CD4-positive, alpha-beta T cell treated with Interleukin-21 for 1 hour (primary cell): ENCODE measurements around the gene UBAC1.
"Not testable (repeated sequence)": the region's sequence is repeated elsewhere in the genome, so short reads cannot be mapped to it uniquely, and the experiment has no call there.

Experiments
- DNase-seq: peaks from one replicate; pipeline ENCODE4 v3.0.0-alpha.2; 2020

Gene UBAC1

GRCh38 chr9:135976944-135977343 is 15.8 kb upstream of the UBAC1 start:
- no peak for DNase-seq

- DNase-seq, result no peak
These were observed 15.4 kb upstream of the UBAC1 start for GRCh38 chr9:135976531-135976930.

- DNase-seq, result no peak
These were observed 14.7 kb upstream of the UBAC1 start for GRCh38 chr9:135975834-135976233.

- no peak for DNase-seq
These were observed 13.0 kb upstream of the UBAC1 start for GRCh38 chr9:135974220-135974573.

GRCh38 chr9:135973277-135974219 is 12.4 kb upstream of the UBAC1 start:
- DNase-seq, result no peak

- DNase-seq, result peak; percentile 50
These were observed 10.7 kb upstream of the UBAC1 start for GRCh38 chr9:135971892-135972291.

GRCh38 chr9:135971111-135971766 is 10.1 kb upstream of the UBAC1 start:
- DNase-seq, result no peak

- DNase-seq, result no peak
These were observed 9.1 kb upstream of the UBAC1 start for GRCh38 chr9:135970128-135970815.

GRCh38 chr9:135969064-135969683 is 8.0 kb upstream of the UBAC1 start:
- DNase-seq, result no peak

GRCh38 chr9:135968601-135969000 is 7.4 kb upstream of the UBAC1 start:
- DNase-seq, result no peak

- DNase-seq, result no peak
These were observed 6.9 kb upstream of the UBAC1 start for GRCh38 chr9:135968083-135968476.

- DNase-seq, result not testable (repeated sequence)
These were observed 5.7 kb upstream of the UBAC1 start for GRCh38 chr9:135966916-135967260.

- no peak for DNase-seq
These were observed 4.1 kb upstream of the UBAC1 start for GRCh38 chr9:135965124-135965756.

GRCh38 chr9:135963938-135964337 is 2.8 kb upstream of the UBAC1 start:
- no peak for DNase-seq

GRCh38 chr9:135963338-135963737 is 2.2 kb upstream of the UBAC1 start:
- no peak for DNase-seq

- no peak for DNase-seq
These were observed 1.6 kb upstream of the UBAC1 start for GRCh38 chr9:135962696-135963307.

- DNase-seq, result no peak
These were observed 880 bp upstream of the UBAC1 start for GRCh38 chr9:135961811-135962695.

- no peak for DNase-seq
These were observed 529 bp downstream of the UBAC1 start for GRCh38 chr9:135960411-135961276.

GRCh38 chr9:135959814-135960213 is 1.4 kb downstream of the UBAC1 start:
- DNase-seq, result no peak

GRCh38 chr9:135958485-135958884 is 2.7 kb downstream of the UBAC1 start:
- DNase-seq, result no peak
